HL-60/S4 treated with retinoic acid at 250 ng/mL for 4 days and 3 days (cell line): Measurements from ENCODE around the gene TAF3.

ENCODE experiments used
- in situ Hi-C: fragments of 300-500 bp; cut with MboI; formaldehyde crosslinking; loops from 2 replicates; pipeline ENCODE4 v1.7.0; 2022; ENCODE audit warnings: low sequenced_read_pairs

Gene TAF3

GRCh38 chr10:8054494-8055407 is 236.4 kb downstream of the TAF3 start, which contains the start of gene GATA3:
TSS of gene GATA3 (plus strand) at chr10:8054688. CDS start at chr10:8055656, 968 bp downstream.
- in situ Hi-C loops = no loop called here

- in situ Hi-C loops = no loop called here
These were observed 237.4 kb downstream of the TAF3 start for GRCh38 chr10:8055420-8056349.

- in situ Hi-C loops = no loop called here
These were observed 238.1 kb downstream of the TAF3 start for GRCh38 chr10:8056378-8056777.

- in situ Hi-C loops = no loop called here
These were observed 238.6 kb downstream of the TAF3 start for GRCh38 chr10:8056871-8057331.

GRCh38 chr10:8057636-8058273 is 239.4 kb downstream of the TAF3 start:
- in situ Hi-C loops = no loop called here

GRCh38 chr10:8058274-8059111 is 240.2 kb downstream of the TAF3 start:
- in situ Hi-C loops = no loop called here

GRCh38 chr10:8059191-8059936 is 241.1 kb downstream of the TAF3 start:
- in situ Hi-C loops = no loop called here

- in situ Hi-C loops = no loop called here
These were observed 241.9 kb downstream of the TAF3 start for GRCh38 chr10:8060010-8060703.

- in situ Hi-C loops = no loop called here
These were observed 242.4 kb downstream of the TAF3 start for GRCh38 chr10:8060704-8061121.

GRCh38 chr10:8061274-8062211 is 243.2 kb downstream of the TAF3 start:
- in situ Hi-C loops = no loop called here

GRCh38 chr10:8063128-8063908 is 245.0 kb downstream of the TAF3 start:
- in situ Hi-C loops = no loop called here

- in situ Hi-C loops = no loop called here
These were observed 245.6 kb downstream of the TAF3 start for GRCh38 chr10:8063935-8064334.

- in situ Hi-C loops = no loop called here
These were observed 246.1 kb downstream of the TAF3 start for GRCh38 chr10:8064436-8064835.

GRCh38 chr10:8065651-8066050 is 247.3 kb downstream of the TAF3 start:
- in situ Hi-C loops = no loop called here

GRCh38 chr10:8066124-8066523 is 247.8 kb downstream of the TAF3 start:
- in situ Hi-C loops = no loop called here
